GM12878 (cell line): ENCODE measurements around the gene ATP7B. TPM values are rescaled to one million over a fixed set of nuclear protein-coding genes. Genes with fewer than 3 reads are reported as not detected.

Experiments
- ATAC-seq: fragments of 200-7000 bp; cut with Tn5 transposase; 3 replicates; pipeline ENCODE4 v1.9.1; 2020; ENCODE audit warnings: mild to moderate bottlenecking, moderate library complexity
- BruUV-seq: library from RNA; stranded (reverse); fragments of 400-500 nt; replicated peaks from 2 replicates; lab custom pipeline; 2021; lab: Mats Ljungman, UMichigan
- CTCF ChIA-PET: fragments of 300-600 bp; sonication (Branson Sonifier 250); formaldehyde crosslinking; extraction: SDS; loops from one replicate; lab custom pipeline; 2021; ENCODE audit warnings: inconsistent platforms; lab: Yijun Ruan, JAX
- POLR2A ChIA-PET: fragments of 350-600 bp; formaldehyde crosslinking; extraction: SDS; loops from one replicate; lab custom pipeline; 2021; ENCODE audit warnings: inconsistent platforms; lab: Charles Lee
- RAD21 ChIA-PET: fragments of 300-600 bp; sonication (Branson Sonifier 250); formaldehyde crosslinking; loops from one replicate; lab custom pipeline; 2023; ENCODE audit warnings: antibody characterized with exemption; ENCODE audit not compliant: unreplicated experiment; lab: Charles Lee
- SMC1A ChIA-PET: fragments of 300-600 bp; sonication (Branson Sonifier 250); formaldehyde crosslinking; loops from one replicate; lab custom pipeline; 2023; ENCODE audit not compliant: unreplicated experiment, uncharacterized antibody; lab: Charles Lee
- DNase-seq: peaks from one replicate; pipeline ENCODE4 v3.0.0-alpha.2; 2011; ENCODE audit warnings: low read depth, low spot score
- FAIRE-seq: peaks from 3 replicates; lab custom pipeline; 2011; peaks lifted over from hg19 to GRCh38; lab: Jason Lieb, UNC
- H2AFZ ChIP-seq: 2 replicates; pipeline ENCODE4 v1.6.0; 2011; ENCODE audit warnings: low read depth, low read length, control low read depth; ENCODE audit not compliant: control insufficient read depth
- H3K27ac ChIP-seq: 2 replicates; pipeline ENCODE4 v1.5.1; 2011; ENCODE audit warnings: control low read depth; ENCODE audit not compliant: control insufficient read depth, insufficient read depth
- H3K27me3 ChIP-seq, 2 experiments: replicated peaks in 1 of 2; 2 replicates each; pipeline versions ENCODE4 v1.6.0 to v1.6.1; 2011; ENCODE audit warnings: low read length in 1 of 2; ENCODE audit not compliant: control insufficient read depth in 2 of 2, insufficient read depth in 2 of 2
- H3K36me3 ChIP-seq, 2 experiments: 2 replicates each; pipeline ENCODE4 v1.5.1; 2011; ENCODE audit warnings: low read length in 1 of 2; ENCODE audit not compliant: control insufficient read depth in 2 of 2, insufficient read depth in 2 of 2
- H3K4me1 ChIP-seq: 2 replicates; pipeline ENCODE4 v1.6.1; 2011; ENCODE audit warnings: mild to moderate bottlenecking, low read length, moderate library complexity, mixed read lengths; ENCODE audit not compliant: control insufficient read depth, insufficient read depth
- H3K4me2 ChIP-seq: 2 replicates; pipeline ENCODE4 v1.6.0; 2011; ENCODE audit warnings: control low read depth; ENCODE audit not compliant: control insufficient read depth, insufficient read depth
- H3K4me3 ChIP-seq: fragments of 200-600 bp; sonication (generic); 2 replicates; pipeline ENCODE4 v1.5.1; 2016
- H3K79me2 ChIP-seq: 2 replicates; pipeline ENCODE4 v1.6.0; 2011; ENCODE audit warnings: low read length; ENCODE audit not compliant: control insufficient read depth, insufficient read depth
- H3K9ac ChIP-seq: 2 replicates; pipeline ENCODE4 v1.8.0; 2011; ENCODE audit warnings: low read length, control low read depth, mixed read lengths; ENCODE audit not compliant: control insufficient read depth, insufficient read depth
- H3K9me3 ChIP-seq: replicated peaks from 3 replicates; pipeline ENCODE4 v1.5.1; 2011; ENCODE audit warnings: mild to moderate bottlenecking, low read length; ENCODE audit not compliant: control insufficient read depth, insufficient read depth
- H4K20me1 ChIP-seq: 2 replicates; pipeline ENCODE4 v1.6.0; 2011; ENCODE audit not compliant: control insufficient read depth, insufficient read depth
- ASH2L ChIP-seq: fragments of 300-600, 200-600 bp; sonication (generic); IDR thresholded peaks from 2 replicates; pipeline ENCODE4 v1.6.1; 2017; ENCODE audit warnings: low read depth, mild to moderate bottlenecking, borderline replicate concordance
- BACH1 ChIP-seq: fragments of 450-650 bp; IDR thresholded peaks from 2 replicates; pipeline ENCODE4 v1.6.1; 2017; ENCODE audit warnings: mild to moderate bottlenecking, borderline replicate concordance
- CEBPB ChIP-seq, 2 experiments: fragments of 150-350 bp in 1 of 2; IDR thresholded peaks; 2 replicates each; pipeline ENCODE4 v1.6.1; 2012 to 2014; ENCODE audit warnings: low read depth in 2 of 2, low read length in 2 of 2, borderline replicate concordance in 1 of 2, inconsistent platforms in 1 of 2
- ETV6 ChIP-seq, 2 experiments: fragments of 450-650 bp in 1 of 2; IDR thresholded peaks in 1 of 2; conservative IDR thresholded peaks in 1 of 2; 2 replicates each; pipeline ENCODE4 v1.6.1; 2014; ENCODE audit warnings: antibody characterized with exemption in 1 of 2, borderline replicate concordance in 1 of 2, low read depth in 1 of 2, mild to moderate bottlenecking in 1 of 2, moderate library complexity in 1 of 2
- IKZF2 ChIP-seq, 2 experiments: fragments of 450-650 bp; IDR thresholded peaks; 2 replicates each; pipeline ENCODE4 v1.6.1; 2017; ENCODE audit warnings: mild to moderate bottlenecking in 2 of 2, moderate library complexity in 2 of 2
- MEF2B ChIP-seq: fragments of 450-650 bp; IDR thresholded peaks from 2 replicates; pipeline ENCODE4 v1.6.1; 2018; ENCODE audit warnings: mild to moderate bottlenecking, moderate library complexity; ENCODE audit not compliant: partially characterized antibody, poor library complexity, severe bottlenecking
- MYC ChIP-seq: IDR thresholded peaks from 2 replicates; pipeline ENCODE4 v1.6.1; 2011; ENCODE audit warnings: mild to moderate bottlenecking, low read length, moderate library complexity, inconsistent platforms; ENCODE audit not compliant: insufficient read depth, insufficient replicate concordance, insufficient read length, severe bottlenecking
- NR2F1 ChIP-seq: fragments of 450-650 bp; conservative IDR thresholded peaks from 2 replicates; pipeline ENCODE4 v1.6.1; 2017; ENCODE audit warnings: mild to moderate bottlenecking
- POLR2AphosphoS5 ChIP-seq: IDR thresholded peaks from 2 replicates; pipeline ENCODE4 v1.6.1; 2011; ENCODE audit warnings: mild to moderate bottlenecking, low read length, inconsistent platforms
- RELA ChIP-seq: fragments of 450-650 bp; IDR thresholded peaks from 2 replicates; pipeline ENCODE4 v1.8.0; 2014; ENCODE audit warnings: borderline replicate concordance; ENCODE audit not compliant: partially characterized antibody
- RFX5 ChIP-seq: IDR thresholded peaks from 2 replicates; pipeline ENCODE4 v1.6.1; 2011; ENCODE audit warnings: low read depth, low read length, improper control_type of control experiment
- SPI1 ChIP-seq: IDR thresholded peaks from 2 replicates; pipeline ENCODE4 v1.6.1; 2011; ENCODE audit warnings: low read depth, mild to moderate bottlenecking, low read length, moderate library complexity, borderline replicate concordance; ENCODE audit not compliant: insufficient read depth
- SUZ12 ChIP-seq: fragments of 200-600 bp; sonication (generic); IDR thresholded peaks from one replicate; pipeline ENCODE4 v1.6.1; 2018; ENCODE audit warnings: antibody characterized with exemption, mild to moderate bottlenecking; ENCODE audit not compliant: unreplicated experiment
- TAF1 ChIP-seq: IDR thresholded peaks from 2 replicates; pipeline ENCODE4 v1.6.1; 2011; ENCODE audit warnings: mild to moderate bottlenecking, low read depth, low read length, borderline replicate concordance
- TCF12 ChIP-seq: IDR thresholded peaks from 2 replicates; pipeline ENCODE4 v1.6.1; 2011; ENCODE audit warnings: low read depth, mild to moderate bottlenecking, low read length
- WGBS: methylation state at CpG from one replicate; pipeline ENCODE4 v1.1.6; 2016; ENCODE audit warnings: low lambda C conversion rate; ENCODE audit not compliant: insufficient replicate concordance, insufficient coverage; ENCODE audit errors: missing lambda C conversion rate; 5-methylcytosine and 5-hydroxymethylcytosine counted together
- in situ Hi-C: fragments of 300-500 bp; cut with MboI; formaldehyde crosslinking; loops from 9 replicates; pipeline ENCODE4 v1.14.3; 2018; ENCODE audit warnings: mixed read lengths
- intact Hi-C: fragments of 100-400 bp; cut with micrococcal nuclease; formaldehyde crosslinking; loops from one replicate; pipeline ENCODE4 v1.14.2; 2022; ENCODE audit not compliant: unreplicated experiment
- polyA plus RNA-seq, 11 experiments: library from polyadenylated mRNA; depleted of rRNA in 4 of 11; unstranded in 6 of 11; stranded (reverse) in 5 of 11; fragments of >200 nt; fragmentation: Nextera tagmentation in 4 of 11; fragmentation: Illumina TruSeq in 1 of 11; extraction: Ambion mirVana in 4 of 11; extraction: Trizol in 1 of 11; gene quantifications; 1 replicate in 1 of 11; 2 replicates in 10 of 11; pipeline versions ENCODE4 v1.2.1 to v1.2.3, GENCODE V29; 2011 to 2016; ENCODE audit warnings: inconsistent platforms in 2 of 11, missing spikeins in 2 of 11, low read depth in 1 of 11
- total RNA-seq, 4 experiments: library from RNA; depleted of rRNA in 3 of 4; stranded (reverse); fragments of >200 nt in 3 of 4; fragmentation: Illumina TruSeq in 1 of 4; extraction: Trizol in 1 of 4; gene quantifications; 2 replicates each; pipeline versions ENCODE4 v1.2.1 to v1.2.3, GENCODE V29; 2013 to 2021
- TF ChIP-seq, protein P1 (sequence below): fragments of 450-650 bp; IDR thresholded peaks from 2 replicates; pipeline ENCODE4 v1.6.1; 2017; ENCODE audit warnings: low read depth, mild to moderate bottlenecking, moderate library complexity
- TF ChIP-seq, protein P2 (sequence below): fragments of 450-650 bp; conservative IDR thresholded peaks from 2 replicates; pipeline ENCODE4 v1.6.1; 2017; ENCODE audit warnings: mild to moderate bottlenecking, moderate library complexity
- TF ChIP-seq, protein P3 (sequence below): IDR thresholded peaks from 2 replicates; pipeline ENCODE4 v1.6.1; 2011; ENCODE audit warnings: borderline replicate concordance, low read depth, mild to moderate bottlenecking, moderate library complexity, mixed read lengths, low read length; ENCODE audit not compliant: insufficient read depth; ENCODE audit errors: extremely low read length
- TF ChIP-seq, protein P4 (sequence below): IDR thresholded peaks from 2 replicates; pipeline ENCODE4 v1.6.1; 2012; ENCODE audit warnings: low read depth, low read length, improper control_type of control experiment

Gene ATP7B
- total and polyA plus RNA-seq, 10 of the 15 experiments (the other 5 are each of a cell fraction or from before 2014, with no cell fraction given) = under 0.01 to 1.1 (median 0.06) TPM; not detected in 2

DNA sequence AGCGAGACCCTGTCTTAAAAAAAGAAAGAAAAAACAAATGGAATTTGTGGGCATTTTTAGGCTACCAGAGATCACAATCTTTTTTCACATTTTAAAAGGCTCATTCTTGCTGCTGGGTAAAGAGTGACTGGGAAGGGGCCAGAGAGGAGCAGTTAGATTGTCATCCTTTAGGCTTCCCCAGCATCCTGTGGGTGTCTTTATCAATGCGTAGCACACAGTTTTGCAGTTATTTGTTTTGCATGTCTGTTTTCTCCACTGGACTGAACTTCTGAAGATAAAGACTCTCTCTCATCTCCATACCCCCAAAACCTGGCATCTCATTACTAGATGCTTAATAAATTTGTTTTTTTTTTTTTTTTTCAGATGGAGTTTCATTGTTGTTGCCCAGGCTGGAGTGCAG is 11.1 kb upstream of the ATP7B start:
- in situ Hi-C loops = no loop called here
- 93% methylated on average over 2 of the region's 2 CpGs for WGBS
- Histone ChIP-seq H3K4me2 (no peak overlapping the region), H3K27me3 (no peaks in the 10 kb centered on the region), H2AFZ (no peak overlapping the region), H4K20me1 (no peaks in the 10 kb centered on the region), H3K9me3 (no peaks in the 10 kb centered on the region), H3K36me3 (peaks cover 3 to 8% of the 10 kb centered on the region in 2 experiments; a peak in 3 of 4 replicates), H3K4me1 (no peaks in the 10 kb centered on the region), H3K4me3 (no peak overlapping the region), H3K9ac (no peak overlapping the region), H3K27ac (no peak overlapping the region), H3K79me2 (no peaks in the 10 kb centered on the region)
- no peak for FAIRE-seq
- BruUV-seq = no TSS peak
- ChIA-PET SMC1A (interaction anchor here (1.1 kb wide), 1 partner anchor 9 kb away, joined by 3 read pairs; no protein-coding TSS in a partner anchor), CTCF (no interaction called here), POLR2A (no interaction called here), RAD21 (no interaction called here)
- no peak for DNase-seq
- no peak for ATAC-seq
- intact Hi-C loops = no loop called here
- TF ChIP-seq TAF1 (no peak), MEF2B (no peak), POLR2AphosphoS5 (no peak), IKZF2 (IDR thresholded peaks at IDR 0.05) (no peak), NR2F1 (no peak), TCF12 (no peak), SPI1 (no peak), SUZ12 (no peak), ETV6 (conservative IDR thresholded peaks at IDR 0.05 in 1 of 2, IDR thresholded peaks at IDR 0.05 in 1 of 2; ENCODE audit: borderline replicate concordance in 1 of 2, low read depth in 1 of 2) (no peak), BACH1 (no peak), ASH2L (no peak), RELA (no peak), RFX5 (no peak), MYC (no peak), CEBPB (IDR thresholded peaks at IDR 0.05; ENCODE audit: borderline replicate concordance in 1 of 2, low read depth in 2 of 2, low read length in 2 of 2) (no peak)
- TF ChIP-seq, protein P1, sequence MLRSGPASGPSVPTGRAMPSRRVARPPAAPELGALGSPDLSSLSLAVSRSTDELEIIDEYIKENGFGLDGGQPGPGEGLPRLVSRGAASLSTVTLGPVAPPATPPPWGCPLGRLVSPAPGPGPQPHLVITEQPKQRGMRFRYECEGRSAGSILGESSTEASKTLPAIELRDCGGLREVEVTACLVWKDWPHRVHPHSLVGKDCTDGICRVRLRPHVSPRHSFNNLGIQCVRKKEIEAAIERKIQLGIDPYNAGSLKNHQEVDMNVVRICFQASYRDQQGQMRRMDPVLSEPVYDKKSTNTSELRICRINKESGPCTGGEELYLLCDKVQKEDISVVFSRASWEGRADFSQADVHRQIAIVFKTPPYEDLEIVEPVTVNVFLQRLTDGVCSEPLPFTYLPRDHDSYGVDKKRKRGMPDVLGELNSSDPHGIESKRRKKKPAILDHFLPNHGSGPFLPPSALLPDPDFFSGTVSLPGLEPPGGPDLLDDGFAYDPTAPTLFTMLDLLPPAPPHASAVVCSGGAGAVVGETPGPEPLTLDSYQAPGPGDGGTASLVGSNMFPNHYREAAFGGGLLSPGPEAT = no peak
- TF ChIP-seq, protein P2, sequence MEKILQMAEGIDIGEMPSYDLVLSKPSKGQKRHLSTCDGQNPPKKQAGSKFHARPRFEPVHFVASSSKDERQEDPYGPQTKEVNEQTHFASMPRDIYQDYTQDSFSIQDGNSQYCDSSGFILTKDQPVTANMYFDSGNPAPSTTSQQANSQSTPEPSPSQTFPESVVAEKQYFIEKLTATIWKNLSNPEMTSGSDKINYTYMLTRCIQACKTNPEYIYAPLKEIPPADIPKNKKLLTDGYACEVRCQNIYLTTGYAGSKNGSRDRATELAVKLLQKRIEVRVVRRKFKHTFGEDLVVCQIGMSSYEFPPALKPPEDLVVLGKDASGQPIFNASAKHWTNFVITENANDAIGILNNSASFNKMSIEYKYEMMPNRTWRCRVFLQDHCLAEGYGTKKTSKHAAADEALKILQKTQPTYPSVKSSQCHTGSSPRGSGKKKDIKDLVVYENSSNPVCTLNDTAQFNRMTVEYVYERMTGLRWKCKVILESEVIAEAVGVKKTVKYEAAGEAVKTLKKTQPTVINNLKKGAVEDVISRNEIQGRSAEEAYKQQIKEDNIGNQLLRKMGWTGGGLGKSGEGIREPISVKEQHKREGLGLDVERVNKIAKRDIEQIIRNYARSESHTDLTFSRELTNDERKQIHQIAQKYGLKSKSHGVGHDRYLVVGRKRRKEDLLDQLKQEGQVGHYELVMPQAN = no peak
- TF ChIP-seq, protein P3, sequence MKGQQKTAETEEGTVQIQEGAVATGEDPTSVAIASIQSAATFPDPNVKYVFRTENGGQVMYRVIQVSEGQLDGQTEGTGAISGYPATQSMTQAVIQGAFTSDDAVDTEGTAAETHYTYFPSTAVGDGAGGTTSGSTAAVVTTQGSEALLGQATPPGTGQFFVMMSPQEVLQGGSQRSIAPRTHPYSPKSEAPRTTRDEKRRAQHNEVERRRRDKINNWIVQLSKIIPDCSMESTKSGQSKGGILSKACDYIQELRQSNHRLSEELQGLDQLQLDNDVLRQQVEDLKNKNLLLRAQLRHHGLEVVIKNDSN = no peak
- TF ChIP-seq, protein P4, sequence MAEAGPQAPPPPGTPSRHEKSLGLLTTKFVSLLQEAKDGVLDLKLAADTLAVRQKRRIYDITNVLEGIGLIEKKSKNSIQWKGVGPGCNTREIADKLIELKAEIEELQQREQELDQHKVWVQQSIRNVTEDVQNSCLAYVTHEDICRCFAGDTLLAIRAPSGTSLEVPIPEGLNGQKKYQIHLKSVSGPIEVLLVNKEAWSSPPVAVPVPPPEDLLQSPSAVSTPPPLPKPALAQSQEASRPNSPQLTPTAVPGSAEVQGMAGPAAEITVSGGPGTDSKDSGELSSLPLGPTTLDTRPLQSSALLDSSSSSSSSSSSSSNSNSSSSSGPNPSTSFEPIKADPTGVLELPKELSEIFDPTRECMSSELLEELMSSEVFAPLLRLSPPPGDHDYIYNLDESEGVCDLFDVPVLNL = no peak
